Stimulated activated CD8-positive, alpha-beta memory T cell treated with anti-CD3 and anti-CD28 coated beads, Interleukin-7, amount 100 ng/mL, for 48 hours (primary cell): ENCODE data around the gene UCN2.

Experiments
- DNase-seq, 2 donors: peaks; one replicate each; pipeline ENCODE4 v3.0.0-alpha.2; 2020; ENCODE audit warnings: low read depth in 1 of 2; ENCODE audit errors: extremely low read depth in 1 of 2

Gene UCN2, protein sequence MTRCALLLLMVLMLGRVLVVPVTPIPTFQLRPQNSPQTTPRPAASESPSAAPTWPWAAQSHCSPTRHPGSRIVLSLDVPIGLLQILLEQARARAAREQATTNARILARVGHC

DNA sequence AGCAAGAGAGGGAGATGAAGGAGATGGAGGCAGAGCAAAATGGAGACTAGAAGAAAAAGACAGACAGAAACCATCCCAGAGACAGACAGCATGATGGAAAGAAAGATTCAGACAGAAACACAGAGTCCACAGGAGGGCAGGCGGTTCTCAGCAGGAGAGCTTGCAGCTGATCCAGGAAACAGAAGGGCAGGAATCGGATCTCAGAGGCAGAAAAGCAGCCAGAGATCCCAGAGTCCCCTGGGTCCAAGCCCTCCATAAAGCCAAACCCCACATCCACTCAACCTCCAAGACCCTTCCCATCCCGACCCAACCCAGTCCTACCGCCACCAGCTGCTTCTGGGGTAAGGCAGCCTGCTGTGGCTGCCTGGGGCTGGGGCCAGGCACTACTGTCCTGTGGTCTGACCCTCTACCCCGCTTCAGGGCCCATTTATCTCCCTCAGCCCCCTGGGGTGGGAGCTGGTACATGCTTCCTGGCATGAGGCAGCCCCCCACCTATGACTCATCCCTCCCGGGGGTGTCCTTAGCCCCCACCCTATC is at the start of gene UCN2:
Gene UCN2 (minus strand): TSS at position 400 of the 537 bp plus-strand sequence. CDS start 657 bp downstream, outside the sequence.
- DNase-seq: no peak

DNA sequence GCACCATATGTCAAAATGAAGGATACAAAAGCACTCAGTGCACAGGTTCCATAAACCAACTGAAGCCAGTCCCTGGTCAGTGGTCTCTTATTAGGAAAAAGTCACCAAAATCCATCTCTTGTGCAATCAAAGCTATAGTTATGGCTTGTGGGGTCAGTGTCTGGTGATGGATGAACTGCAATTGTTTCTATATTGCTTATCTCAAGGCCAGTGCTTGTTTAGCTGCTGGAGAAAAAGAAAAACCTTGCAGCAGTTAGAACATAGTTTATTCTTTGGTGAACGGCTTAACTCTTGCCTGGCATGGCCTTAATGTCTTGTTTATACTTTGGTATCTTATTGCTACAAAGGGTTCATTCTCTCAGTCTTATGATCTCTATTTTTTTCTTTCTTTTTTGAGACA is 48.7 kb upstream of the UCN2 start:
- DNase-seq: no peak

DNA sequence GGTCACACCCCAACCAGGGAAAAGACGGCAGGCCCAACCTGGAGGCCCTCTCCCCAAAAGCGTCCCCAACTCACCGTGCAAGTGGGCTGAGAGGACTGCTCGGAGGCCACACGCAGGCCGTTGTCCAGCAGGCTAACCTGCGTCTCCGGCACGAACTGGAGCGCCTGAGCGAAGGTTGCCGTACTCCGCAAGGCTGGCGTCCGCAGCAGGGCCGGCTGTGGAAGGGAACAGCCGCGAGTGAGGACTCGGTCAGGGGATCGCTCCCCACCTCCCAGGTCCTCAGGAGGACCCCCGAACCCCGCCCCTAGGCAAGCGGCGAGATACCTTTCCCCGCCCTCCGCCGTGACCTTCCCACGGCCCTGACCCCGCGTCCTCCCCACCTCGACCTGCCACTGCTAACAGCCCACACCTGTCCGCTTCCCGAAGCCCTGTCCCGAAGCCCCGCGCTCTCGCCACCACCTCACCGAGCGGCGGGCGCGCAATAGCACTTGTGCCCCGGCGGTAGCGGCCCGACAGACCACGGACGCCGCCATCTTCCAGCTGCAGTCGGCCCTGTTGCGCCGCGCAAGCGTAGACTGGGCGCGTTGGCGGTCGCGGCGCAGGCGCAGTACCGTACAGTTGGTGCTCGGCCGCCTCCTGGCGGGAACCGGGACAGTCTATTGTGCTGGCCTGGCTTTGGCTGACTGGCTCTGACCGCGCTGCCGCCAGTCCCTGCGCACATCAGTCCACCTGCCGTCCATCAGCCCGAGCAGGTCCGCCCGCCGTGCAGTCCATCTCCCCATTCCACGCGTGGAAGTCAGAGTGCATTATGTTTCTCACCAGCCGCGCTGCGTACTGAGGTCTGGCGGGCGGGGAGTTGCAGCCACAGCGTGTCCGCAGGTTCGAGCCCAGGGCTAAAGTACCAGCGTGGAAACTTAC is 45.8 kb upstream of the UCN2 start, which contains the start of gene UQCRC1:
Gene UQCRC1 (minus strand): TSS at position 559 of the 918 bp plus-strand sequence. CDS start 26 bp downstream, at position 533.
- DNase-seq: peak; percentile 82 to 89

DNA sequence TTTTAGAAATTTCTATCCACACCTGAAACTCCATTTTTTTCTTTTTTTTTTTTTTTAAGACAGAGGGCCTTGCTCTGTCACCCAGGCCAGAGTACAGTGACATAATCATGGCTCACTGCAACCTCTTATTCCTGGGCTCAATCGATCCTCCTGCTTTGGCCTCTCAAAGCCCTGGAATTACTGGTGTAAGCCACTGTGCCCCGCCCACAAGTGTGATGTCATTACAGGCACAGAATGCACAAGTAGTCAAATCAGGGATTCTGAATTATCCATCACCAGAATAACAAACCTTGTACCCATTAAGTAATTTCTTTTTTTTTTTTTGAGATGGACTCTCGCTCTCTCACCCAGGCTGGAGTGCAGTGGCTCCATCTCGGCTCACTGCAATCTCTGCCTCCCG is 43.9 kb upstream of the UCN2 start:
- no peak for DNase-seq

DNA sequence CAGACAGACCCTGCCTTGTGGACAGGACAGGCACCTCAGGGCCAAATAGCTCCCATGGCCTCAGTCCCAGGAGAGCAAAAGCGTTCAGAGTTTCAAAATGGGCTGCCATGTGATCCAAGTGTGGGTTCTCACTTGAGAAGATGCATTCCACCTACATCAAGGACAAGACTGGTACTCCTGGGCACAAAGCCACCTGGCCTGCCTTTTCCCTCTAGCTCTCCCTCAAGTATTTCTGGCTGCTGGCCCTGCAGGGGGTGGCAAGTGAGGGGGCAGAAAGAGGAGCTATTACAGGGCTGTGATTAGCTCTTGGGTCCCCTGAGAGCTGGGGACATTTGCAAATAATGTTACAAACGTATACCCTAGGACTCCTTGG is 38.0 kb upstream of the UCN2 start:
- no peak for DNase-seq

DNA sequence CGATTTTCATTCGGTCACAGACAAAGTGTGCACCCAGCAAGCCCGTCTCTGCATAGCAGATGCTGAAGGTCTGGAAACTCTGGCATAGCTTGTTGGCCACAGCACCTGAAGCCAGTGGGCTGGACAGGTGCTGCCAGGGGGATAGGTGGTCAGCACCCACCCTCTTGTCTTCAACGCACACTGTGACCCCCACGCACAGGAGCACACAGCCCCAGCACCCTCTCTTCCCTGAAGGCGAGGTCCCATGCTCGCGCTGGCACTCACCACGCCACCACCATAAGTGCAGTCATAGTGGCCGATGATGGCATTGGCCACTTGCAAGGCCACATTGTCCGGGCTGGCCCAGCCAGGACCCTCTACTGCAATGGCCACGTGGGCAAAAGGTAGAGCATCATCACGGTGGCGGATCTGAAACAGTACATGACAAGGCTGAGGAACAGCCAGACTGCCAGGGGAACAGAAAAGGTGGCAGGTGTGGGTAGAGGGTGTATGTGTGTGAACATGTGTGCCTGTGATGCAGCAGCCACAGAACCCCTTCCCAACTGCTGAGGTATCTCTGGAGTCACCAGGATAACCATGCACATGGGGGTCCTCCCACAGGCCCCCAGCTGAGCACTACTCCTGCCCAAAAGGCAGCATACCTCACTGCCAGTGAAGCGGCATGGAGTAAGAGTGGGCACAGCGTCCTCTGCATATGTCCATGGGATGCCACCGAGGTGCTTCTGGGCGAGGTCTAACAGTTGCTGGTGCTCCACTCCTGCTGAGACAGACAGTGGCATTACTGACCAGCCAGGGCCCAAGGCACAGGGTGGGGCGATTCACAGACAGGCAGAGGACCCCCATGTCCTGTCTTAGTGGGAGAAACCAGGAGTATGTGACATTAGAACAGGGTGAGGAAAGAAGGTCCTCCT is 37.4 kb upstream of the UCN2 start:
- DNase-seq: no peak

DNA sequence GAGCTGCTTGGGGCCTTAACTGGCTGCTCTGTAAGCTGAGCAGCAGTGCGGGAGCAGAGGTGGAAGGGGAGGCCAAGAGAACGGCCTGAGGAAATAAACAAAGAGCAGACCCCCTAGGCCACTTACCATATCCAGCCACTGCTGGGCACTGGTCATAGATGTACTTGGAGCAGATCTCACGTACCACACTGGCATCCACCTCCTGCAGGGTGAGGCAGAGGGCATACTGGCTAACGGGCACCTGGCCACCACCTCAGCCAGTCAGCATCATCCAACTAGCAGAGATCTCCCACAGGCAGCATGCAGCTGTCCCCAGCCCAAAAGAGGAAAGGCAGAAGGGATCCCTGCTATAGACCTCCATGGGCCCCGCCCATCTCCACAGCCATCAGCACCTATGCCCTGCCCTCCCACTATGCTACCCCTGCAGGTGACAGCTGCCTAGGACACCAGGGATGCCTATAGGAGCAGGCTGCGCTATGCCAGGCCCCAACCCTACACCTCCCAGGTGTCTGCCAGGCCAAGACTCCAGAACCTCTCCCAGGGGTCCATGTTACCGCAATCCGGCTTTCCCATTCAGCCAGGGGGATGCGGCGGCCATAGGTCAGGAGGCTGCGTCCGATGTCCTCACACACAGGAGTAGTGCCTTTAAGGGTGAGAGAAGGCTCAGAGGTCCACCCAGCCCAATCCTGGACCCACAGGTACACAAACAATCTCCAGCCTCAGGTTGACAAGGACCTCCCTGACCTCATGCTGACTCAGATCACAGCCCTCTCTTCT is 36.1 kb upstream of the UCN2 start:
- no peak for DNase-seq

DNA sequence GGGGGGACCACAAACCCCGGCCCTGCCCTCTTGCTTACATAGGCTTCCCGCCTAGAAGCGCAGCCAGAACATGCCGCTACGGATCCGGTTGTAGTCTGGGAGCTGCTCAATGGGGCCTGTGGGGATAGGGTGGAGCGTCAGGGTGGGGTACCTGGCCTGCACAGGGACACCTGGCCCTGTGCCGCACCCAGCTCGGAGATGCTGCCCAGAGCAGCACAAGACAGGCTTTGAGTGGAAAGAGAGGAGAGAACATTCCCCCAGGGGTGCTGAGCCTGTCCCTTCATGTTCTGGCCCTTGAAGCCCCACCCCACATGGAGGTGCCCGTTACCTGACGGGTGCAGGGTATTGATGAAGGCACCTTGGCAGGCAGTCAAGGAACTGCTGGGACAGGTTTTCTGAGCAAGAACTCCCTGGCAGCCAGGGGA is 35.5 kb upstream of the UCN2 start:
- DNase-seq: no peak

DNA sequence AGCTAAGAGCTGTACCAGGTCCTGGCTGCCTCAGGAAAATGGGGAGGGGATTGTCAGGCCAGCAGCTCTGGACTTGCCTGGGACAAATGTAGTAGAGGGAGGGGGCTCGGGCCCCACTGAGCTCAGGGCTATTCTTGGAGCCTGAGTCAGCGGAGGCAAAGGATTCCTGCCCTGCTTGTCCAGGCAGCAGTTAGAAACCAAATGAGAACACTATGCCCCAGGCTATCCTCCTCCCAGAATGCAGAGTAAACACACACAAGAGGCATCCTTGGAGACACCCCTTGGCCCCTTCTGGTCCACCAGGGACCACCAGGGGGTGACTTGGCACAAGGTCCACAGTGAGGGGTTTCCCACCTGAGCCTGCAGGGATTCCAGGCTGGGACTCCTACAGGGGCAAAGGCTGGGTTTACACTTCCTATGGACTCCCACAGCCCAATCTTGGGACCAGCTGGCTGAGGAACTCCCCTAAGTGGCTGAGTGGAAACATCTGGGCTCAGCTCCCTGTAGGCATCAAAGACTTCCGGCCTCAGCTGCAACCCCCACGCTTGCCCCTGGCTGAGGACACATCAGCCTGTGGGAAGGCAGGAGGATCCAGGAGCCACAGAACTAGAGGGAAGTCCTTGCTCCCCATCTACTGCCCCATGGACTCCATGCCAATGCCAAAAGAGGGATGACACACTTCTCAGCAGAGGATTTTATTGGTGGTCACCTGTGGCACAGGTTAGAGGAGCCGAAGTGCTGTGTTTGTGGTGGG is 34.9 kb upstream of the UCN2 start:
- DNase-seq: no peak

DNA sequence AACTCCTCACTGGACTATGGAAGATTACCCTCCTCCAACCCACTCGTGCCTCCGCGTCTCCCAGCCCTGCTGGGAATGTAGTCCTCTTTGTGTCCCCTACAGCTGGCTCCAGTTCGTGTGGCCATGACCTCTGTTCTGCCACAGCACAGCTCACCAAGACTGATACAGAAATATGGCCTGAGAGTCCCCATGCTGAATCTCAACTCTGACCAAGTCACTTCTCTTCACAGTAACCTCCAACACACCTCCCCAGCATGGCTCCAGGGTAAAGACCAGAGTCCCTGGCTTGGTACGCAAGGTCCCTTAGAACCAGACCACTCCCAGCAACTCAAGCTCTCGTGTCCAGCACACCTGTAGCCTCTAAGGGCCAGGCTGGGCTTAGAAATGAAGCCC is 33.8 kb upstream of the UCN2 start:
- DNase-seq: no peak

DNA sequence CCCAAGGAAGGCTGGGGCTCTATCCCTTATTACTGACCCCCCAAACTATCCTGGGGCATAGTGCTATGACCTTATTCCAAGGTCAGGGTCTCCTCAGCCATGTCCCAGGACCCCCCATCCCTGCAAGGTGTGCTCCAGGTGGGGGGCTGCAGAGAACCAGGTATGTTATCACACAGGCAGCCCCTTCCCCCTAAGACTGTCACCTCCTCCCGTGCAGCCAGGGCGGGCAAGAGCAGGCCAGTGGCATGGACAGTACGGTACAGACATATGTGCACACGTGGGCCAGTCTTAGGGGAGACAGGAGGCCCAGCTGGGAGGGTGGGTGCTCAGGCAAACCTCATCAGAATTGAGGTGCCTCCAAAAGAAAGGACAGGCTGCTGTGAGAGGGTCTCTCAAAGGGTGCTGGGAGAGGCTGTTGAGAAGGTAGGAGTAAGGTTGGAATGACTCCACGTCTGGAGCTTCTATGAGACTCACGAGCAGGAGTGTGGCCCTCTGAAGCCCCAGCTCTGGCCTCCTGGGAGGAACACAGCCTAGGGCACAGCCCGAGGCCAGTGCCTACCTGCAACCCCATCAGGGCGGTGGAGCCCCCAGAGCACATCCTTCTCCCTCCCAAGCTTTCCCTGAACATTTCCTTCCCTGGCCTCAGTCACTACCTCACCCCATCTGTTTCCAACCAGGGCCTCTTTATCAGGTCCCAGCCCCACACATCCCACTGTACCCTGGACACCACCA is 33.3 kb upstream of the UCN2 start:
- no peak for DNase-seq

DNA sequence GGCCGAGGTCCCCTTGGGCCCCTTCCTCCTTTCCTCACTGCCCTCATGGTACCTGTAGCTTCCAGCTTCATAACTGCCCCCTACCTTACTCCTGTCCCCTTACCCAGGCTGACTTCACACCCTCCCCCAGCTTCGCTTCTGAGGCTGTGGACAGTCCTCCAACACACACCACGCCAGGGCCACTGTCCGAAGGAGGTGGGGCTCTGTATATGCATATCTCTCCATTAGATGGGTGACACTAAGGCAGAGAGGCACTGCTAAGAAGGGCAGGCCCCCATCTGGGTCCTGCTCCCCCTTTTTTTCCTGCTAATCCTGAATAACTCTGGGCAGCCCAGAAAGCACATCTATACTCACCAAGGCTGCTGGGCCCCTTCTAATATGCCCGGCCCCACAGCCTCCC is 32.6 kb upstream of the UCN2 start:
- no peak for DNase-seq

DNA sequence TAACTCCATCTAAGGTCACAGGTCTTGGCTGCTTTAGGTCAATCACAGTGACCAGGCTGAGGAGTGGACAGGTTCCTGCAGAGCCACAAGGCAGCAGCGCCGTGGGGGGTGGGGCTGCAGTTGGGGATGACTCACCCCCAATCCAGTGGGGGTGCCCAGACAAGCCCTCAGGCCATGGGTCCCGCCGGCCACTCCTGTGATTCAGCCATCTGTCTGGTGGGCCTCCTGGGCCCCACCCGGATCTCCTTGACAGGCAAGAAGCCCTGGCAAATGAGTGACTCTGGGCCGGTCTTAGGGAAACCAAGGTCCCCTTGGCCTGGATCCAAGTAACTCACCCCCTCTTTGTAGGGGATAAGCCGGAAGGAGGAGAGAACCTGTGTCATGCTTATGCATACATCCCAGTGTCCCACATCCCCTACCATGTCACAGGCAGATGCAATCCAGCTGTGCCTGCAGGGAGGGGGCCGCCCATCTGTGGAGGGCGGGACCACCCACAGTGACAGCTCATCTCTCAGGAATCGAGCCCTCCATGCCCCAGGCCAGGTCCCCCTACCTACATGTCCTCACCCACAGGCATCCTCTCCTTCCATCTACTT is 32.0 kb upstream of the UCN2 start:
- DNase-seq: no peak

DNA sequence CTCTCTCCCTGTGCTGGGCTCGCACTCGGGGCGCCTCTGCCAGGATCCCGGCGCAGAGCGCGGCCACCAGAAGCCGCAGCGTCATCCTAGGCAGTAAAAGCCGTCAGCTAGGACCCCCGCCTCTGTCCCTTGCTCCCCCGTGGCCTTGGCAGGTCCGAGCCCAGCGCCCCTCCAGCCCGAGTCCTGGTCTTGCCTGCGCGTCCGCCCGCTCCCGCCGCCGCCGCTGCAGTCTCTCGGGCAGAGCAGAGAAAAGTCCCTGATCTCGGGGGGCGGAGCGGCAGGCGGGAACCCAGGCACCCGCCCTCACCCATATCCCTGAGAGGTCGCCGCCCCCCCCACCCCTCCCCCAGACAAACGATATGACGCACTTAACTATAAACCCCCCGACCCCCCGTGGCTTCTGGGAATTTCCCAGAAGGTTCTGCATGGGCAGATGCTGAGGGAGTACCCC is 31.5 kb upstream of the UCN2 start, which contains the start of gene COL7A1:
Gene COL7A1 (minus strand): TSS at position 255 of the 451 bp plus-strand sequence. CDS start 170 bp downstream, at position 85.
- no peak for DNase-seq

DNA sequence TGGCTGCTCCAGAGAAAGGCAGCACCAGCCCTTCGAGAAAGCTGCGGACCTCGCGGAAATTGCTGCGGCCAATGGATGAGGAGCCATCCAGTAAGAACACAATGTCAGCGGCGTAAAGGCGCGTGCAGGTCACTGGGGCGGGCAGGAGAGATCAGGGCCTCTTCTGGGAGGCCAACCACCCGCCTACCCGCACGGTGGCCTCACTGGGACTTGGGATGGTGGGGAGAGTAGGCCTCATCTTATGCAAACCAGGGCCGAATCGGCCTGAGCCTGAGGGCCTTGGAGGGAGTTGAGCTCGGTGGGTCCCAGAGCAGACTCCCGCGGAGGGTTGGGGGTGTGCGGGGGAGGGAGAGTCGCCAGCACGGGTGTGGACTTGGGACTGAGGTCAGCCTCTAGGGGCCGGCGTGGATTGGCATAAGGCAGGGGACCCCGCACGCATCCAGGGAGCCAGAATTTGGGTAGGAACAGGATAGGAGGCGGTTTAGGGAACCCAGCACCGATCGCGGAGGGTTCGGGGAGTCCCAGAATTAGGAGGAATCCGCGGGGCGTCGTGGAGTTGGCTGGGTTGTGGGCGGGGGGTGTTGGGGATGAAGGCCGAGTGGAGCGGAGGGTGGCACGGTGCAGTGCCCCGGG is 31.0 kb upstream of the UCN2 start:
- DNase-seq: no peak

DNA sequence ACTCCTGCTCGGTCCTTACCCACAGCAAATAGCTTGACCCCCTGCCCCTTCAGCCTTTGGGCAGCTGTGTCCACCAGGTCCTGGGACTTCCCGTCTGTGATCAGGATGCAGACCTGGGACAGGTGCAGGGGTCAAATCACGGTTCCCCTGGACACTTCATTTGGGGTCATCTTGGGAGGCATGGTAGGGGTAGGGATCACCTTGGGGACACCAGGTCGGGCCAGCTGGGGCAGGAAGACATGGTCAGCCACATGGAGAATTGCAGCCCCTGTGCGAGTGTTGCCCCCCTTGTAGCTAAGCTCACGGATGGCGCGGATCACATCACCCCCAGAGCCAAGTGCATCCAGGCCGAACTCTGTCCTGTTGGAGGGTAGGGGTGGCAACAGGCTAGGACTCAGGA is 29.8 kb upstream of the UCN2 start:
- no peak for DNase-seq

DNA sequence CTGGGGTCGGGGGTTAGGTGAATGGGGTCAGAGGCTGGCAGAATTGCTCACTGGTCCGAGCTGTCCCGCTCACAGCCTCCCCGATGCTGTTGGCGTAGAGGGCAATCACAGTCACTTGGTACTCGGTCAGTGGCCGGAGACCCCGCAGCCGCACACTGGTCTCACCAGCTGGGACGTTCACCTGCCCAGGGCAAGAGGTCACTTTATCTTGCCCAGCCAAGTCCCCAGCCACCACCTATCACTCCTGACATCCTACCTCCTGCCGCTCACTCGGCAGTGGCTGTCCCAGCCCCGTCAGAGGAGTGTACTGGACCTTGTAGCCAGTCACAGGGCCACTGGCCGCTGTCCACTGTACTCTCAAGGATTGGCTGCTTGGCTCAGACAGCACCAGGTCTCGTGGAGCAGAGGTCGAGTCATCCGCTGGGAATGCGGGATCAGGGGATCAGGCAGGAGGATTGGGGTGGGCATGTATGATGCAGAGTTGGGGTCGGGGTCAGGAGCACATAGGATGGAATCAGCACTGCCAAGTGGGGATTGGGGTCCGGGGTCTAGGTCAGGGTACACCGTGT is 29.0 kb upstream of the UCN2 start:
- DNase-seq: no peak
